HG02852 (cell line): ENCODE measurements around the gene SPATA20.

Experiments
- ATAC-seq: cut with Tn5 transposase; IDR thresholded peaks from one replicate; pipeline ENCODE4 v1.9.1; 2021; ENCODE audit warnings: mild to moderate bottlenecking, moderate library complexity; ENCODE audit not compliant: unreplicated experiment

SPATA20 gene

DNA sequence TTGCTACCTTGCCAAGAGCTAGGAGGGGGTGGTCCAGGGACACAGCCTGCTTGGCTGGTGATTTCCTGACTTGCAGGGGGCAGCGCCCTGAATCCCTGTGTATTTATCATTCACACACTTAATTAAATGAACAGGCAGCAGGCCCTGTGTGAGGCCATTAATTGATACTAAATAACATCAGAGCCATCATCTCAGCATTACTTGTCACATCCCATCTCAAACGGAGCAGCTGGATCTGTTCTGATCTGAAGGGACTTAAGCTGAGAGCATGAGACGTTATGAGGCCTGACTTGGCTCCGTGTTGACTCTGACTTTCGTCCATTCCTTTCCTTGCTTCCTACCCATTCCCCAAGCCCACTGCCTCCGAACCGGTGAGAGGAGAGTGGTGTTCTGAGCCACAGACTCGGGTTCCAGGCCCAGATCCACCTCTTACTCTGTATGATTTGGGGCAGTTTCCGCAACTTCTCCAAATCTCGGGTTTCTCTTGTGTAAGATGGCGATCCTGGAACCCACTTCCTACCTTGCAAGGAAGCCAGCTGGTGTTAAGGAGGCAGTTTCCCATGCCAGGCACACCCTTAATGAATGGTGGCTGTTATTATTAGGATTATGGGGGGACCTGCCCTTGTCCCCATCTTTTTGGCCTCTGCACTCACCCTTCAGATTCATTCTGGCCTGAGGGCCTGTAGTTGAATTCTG, 47.3 kb downstream of the SPATA20 start:
- ATAC-seq = no peak

GRCh38 chr17:50594892-50595291, 47.9 kb downstream of the SPATA20 start:
- ATAC-seq = no peak

- no peak for ATAC-seq
Observed at GRCh38 chr17:50596191-50597037, 49.4 kb downstream of the SPATA20 start.

DNA sequence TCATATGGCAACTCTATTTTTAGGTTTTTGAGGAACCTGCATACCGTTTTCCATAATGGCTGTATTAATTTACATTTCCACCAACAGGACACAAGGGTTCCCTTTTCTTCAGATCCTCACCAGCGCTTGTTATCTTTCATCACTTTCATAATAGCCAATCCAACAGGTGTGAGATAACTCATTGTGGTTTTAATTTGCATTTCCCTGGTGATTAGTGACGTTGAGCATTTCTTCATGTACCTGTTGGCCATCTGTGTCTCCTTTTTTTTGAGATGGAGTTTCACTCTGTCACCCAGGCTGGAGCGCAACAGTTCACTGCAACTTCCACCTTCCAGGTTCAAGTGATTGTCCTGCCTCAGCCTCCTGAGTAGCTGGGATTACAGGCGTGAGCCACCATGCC, 51.5 kb downstream of the SPATA20 start:
- ATAC-seq = no peak

DNA sequence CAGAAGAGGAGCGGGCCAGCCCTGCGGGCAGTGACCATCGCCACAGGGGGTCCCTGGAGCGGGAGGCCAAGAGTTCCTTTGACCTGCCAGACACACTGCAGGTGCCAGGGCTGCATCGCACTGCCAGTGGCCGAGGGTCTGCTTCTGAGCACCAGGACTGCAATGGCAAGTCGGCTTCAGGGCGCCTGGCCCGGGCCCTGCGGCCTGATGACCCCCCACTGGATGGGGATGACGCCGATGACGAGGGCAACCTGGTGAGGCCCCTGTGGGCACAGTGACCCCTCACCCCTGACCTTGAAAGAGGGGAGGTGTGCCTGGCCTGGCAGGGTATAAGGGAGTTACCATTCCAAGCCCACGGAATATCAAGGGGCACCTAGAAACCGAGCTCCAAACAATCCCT, 52.6 kb downstream of the SPATA20 start:
- no peak for ATAC-seq

DNA sequence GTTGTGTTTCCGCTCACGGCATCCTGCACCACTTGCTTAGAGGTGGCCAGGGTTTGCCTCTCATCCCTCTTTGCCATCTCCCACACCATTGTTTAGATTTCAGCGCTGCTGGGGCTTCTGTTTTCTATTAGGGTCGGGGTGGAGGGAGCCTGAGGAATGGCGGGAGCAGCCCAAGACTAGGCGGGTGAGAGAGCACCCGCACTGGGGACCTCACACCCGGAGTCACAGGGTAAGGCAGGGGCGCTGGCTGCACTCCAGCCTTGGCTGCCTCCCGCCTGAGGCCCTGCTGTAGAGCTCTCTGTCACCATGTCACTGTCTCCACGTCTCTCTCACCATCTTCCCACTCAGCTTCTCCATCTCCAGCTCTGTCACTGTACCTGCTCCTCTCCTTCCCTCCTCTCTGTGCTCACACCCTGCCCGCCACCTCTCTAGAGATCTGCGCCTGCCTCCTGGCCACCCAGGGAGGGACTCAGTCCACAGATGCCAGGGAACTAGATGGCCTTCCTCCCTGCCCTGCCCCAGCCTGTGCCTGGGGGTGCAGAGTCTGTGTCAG, 54.9 kb downstream of the SPATA20 start:
- no peak for ATAC-seq

DNA sequence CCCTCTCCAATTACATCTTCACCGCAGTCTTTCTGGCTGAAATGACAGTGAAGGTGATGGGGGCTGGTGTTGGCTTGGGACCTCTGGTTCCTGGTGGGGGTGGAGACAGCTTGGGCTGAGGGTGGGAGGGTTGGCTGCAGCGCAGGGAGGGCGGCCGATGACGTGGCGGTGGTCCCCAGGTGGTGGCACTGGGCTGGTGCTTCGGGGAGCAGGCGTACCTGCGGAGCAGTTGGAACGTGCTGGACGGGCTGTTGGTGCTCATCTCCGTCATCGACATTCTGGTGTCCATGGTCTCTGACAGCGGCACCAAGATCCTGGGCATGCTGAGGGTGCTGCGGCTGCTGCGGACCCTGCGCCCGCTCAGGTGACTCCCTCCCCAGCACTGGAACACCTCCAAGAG, 55.9 kb downstream of the SPATA20 start:
- ATAC-seq = no peak

- ATAC-seq = no peak
Observed at GRCh38 chr17:50603340-50603739, 56.4 kb downstream of the SPATA20 start.

DNA sequence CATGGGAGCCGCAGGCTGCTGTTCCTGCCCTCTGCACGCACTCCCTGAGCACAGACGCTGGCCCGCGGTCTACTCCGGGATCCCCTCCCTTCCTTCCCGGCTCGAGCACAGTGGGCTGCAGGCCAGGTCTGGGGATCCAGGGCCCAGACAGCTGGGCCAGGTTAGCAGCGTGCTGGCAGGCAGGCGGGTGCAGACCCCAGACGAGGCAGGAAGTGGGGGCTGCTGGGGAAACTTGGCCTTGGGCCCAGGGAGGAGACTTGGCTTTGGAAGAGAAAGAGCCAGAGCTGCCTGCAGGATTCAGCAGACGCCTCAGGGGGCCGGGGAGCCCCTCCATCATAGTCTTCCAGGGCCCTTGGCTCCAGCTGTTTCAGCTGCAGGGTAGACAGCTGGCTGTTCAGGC, 57.5 kb downstream of the SPATA20 start:
- ATAC-seq = no peak

DNA sequence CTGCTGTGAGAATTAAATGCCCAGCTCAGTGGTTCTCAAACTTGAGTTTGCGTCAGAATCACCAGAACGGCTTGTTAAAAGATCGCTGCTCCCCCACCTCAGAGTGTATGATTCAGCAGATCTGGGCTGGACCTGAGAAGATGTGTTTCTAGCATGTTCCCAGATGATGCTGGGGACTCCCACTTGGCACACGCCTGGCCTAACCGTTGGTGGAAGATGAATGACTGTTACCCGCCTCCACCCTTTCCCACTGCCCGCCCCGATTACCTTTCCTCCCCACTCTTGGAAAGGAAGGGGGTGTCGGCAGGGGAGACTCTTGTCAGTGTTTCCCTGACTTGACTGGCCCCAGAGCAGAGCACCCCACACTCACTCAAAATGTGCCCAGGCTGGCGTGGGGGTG, 58.5 kb downstream of the SPATA20 start:
- no peak for ATAC-seq
